ENCODE measurements around the gene ADAMTSL1.

The ADAMTSL1 gene

DNA sequence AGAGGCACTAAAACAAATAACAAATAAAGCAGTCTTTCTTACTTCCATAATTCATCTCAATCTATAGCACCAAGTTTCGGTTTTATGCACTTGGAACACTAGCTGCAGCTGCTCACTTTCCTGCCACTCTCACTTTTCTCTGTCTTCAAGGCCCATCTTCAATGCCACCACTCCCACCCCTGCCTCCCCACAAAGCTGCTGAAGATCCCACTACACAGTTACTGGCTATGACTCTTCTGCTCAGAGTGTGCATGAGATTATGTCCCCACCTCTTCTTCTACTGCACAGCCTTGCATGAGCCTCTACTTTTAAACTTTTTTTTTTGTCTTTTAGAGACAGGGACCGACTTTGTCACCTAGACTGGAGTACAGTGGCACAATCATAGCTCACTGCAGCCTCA is 481.7 kb downstream of the ADAMTSL1 start:
- Histone ChIP-seq H3K36me3 (ENCODE audit: low read length) (no peaks in the 10 kb centered on the region), H3K4me3 (ENCODE audit: insufficient read depth, low read length, poor library complexity, severe bottlenecking) (no peak overlapping the region), H3K4me2 (ENCODE audit: low read depth, low read length, poor library complexity, severe bottlenecking) (no peak overlapping the region), H4K20me1 (ENCODE audit: low read depth, low read length) (no peaks in the 10 kb centered on the region), H3F3A (ENCODE audit: insufficient read depth) (no peaks in the 10 kb centered on the region), H2AFZ (ENCODE audit: low read depth, low read length, severe bottlenecking) (no peak overlapping the region), H3K9ac (ENCODE audit: low read length) (no peak overlapping the region), H3K27ac (ENCODE audit: low read depth, low read length) (no peak overlapping the region), H3K9me2 (replicated peaks; ENCODE audit: insufficient read depth, low read length) (no peaks in the 10 kb centered on the region), H3K9me3 (ENCODE audit: insufficient read depth, low read length) (no peaks in the 10 kb centered on the region), H3K79me2 (ENCODE audit: insufficient read depth, low read length) (no peaks in the 10 kb centered on the region), H3K27me3 (ENCODE audit: low read length) (no peaks in the 10 kb centered on the region)
- TF ChIP-seq, protein P1, sequence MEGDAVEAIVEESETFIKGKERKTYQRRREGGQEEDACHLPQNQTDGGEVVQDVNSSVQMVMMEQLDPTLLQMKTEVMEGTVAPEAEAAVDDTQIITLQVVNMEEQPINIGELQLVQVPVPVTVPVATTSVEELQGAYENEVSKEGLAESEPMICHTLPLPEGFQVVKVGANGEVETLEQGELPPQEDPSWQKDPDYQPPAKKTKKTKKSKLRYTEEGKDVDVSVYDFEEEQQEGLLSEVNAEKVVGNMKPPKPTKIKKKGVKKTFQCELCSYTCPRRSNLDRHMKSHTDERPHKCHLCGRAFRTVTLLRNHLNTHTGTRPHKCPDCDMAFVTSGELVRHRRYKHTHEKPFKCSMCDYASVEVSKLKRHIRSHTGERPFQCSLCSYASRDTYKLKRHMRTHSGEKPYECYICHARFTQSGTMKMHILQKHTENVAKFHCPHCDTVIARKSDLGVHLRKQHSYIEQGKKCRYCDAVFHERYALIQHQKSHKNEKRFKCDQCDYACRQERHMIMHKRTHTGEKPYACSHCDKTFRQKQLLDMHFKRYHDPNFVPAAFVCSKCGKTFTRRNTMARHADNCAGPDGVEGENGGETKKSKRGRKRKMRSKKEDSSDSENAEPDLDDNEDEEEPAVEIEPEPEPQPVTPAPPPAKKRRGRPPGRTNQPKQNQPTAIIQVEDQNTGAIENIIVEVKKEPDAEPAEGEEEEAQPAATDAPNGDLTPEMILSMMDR (IDR thresholded peaks at IDR 0.05; ENCODE audit: insufficient read depth, low read length, poor library complexity, severe bottlenecking) = no peak
- no peak for TF ChIP-seq EZH2phosphoT487 (conservative IDR thresholded peaks at IDR 0.05; ENCODE audit: low read length)

All from SU-DHL-6 (cell line).